ENCODE measurements around the gene MAGEB17.

Gene MAGEB17

DNA sequence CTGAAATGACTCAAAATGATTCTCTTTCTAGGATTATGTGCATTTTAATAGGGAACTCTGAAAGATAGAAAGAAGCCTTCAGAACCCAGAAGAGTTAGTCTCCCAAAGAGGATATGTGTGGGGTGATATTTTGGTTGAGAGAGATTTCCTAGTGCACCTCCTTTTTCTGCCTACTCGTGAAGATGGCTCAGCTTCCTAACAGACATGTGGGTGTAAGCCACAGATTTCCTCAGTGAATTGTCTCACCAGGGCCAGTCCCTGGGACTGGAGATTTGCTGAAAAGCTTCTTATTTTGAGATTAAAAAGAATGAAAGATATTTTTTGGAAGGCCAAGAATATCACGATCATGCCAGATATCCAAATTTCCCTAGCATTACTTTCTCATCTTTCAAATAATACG, 42.8 kb downstream of the MAGEB17 start:
- TF ChIP-seq CTCF (IDR thresholded peaks at IDR 0.05) (no peak), ZFX (IDR thresholded peaks at IDR 0.05; ENCODE audit: borderline replicate concordance) (no peak)
- H3K27ac ChIP-seq = no peak overlapping the region

GRCh38 chrX:16212024-16212423, 44.7 kb downstream of the MAGEB17 start:
- H3K27ac ChIP-seq = no peak overlapping the region
- no peak for TF ChIP-seq ZFX (IDR thresholded peaks at IDR 0.05; ENCODE audit: borderline replicate concordance)
- TF ChIP-seq CTCF (IDR thresholded peaks at IDR 0.05) = no peak

DNA sequence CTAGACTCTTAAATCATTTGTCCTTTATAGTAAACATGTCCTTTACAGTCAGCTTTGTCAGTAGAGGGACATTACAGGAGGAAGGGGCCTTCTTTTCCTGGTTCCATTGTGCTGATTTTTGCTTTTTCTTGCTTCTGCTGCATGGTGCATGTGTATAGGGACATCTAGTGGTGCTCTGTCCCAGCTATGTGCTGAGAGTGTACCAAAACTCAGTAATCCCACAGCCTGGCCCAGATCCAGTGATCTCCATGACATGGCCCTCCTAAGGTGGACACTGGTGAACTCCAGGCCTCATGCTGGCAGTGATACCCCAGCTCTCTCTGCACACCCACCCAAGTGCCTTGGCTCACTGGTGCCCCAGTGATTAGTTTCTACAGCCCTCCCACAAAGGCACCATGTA, 45.2 kb downstream of the MAGEB17 start:
- TF ChIP-seq CTCF (IDR thresholded peaks at IDR 0.05) = 0 out of 2 replicates have a peak, but pooled peaks have one; percentile 16
- TF ChIP-seq ZFX (IDR thresholded peaks at IDR 0.05; ENCODE audit: borderline replicate concordance) = no peak

DNA sequence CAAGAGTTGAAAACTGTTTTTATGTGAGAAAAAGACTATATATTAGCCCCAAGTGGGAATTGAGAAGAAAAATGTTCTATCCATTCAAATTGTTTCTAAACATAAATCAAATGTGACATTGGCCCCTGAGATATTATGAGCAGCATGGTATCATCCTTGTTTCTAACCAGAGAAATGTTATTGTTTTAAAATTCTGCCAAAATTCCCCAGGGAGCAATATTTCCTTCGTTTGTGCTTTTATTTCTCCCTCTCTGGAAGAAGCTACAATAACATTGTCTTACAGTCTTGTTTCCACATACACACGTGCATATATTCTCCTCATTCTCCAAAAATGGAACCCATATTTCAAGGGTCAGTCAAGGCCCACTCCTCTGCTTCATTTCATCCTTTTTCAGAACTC, 46.7 kb downstream of the MAGEB17 start:
- H3K27ac ChIP-seq = no peak overlapping the region
- no peak for TF ChIP-seq CTCF (IDR thresholded peaks at IDR 0.05)
- TF ChIP-seq ZFX (IDR thresholded peaks at IDR 0.05; ENCODE audit: borderline replicate concordance) = no peak

More for the DNA sequence above, 45.2 kb downstream of the MAGEB17 start:
- H3K27ac ChIP-seq = no peak overlapping the region

- TF ChIP-seq ZFX (IDR thresholded peaks at IDR 0.05; ENCODE audit: borderline replicate concordance) = no peak
- no peak for TF ChIP-seq CTCF (IDR thresholded peaks at IDR 0.05)
- no peak overlapping the region for H3K27ac ChIP-seq
These were observed 48.4 kb downstream of the MAGEB17 start for GRCh38 chrX:16215660-16216059.
